Activated naive CD4-positive, alpha-beta T cell treated with anti-CD3 and anti-CD28 coated beads, Interleukin-2, amount 50 U/mL, for 72 hours (primary cell): Measurements from ENCODE around the gene CDC20. TPM values are rescaled to one million over a fixed set of nuclear protein-coding genes. Genes with fewer than 3 reads are reported as not detected.

Experiments used
- ATAC-seq, 2 donors: fragments of 150-1000 bp; cut with Tn5 transposase; 2 replicates each; pipeline ENCODE4 v1.10.0; 2021; ENCODE audit warnings: mild to moderate bottlenecking in 2 of 2, moderate library complexity in 2 of 2
- DNase-seq, 2 donors: peaks; one replicate each; pipeline ENCODE4 v3.0.0; 2021 to 2022; ENCODE audit warnings: low spot score in 2 of 2
- H3K27ac Mint-ChIP-seq, 2 donors: one replicate each; pipeline ENCODE4 v1.8.0; 2022; ENCODE audit warnings: mild to moderate bottlenecking in 2 of 2, mixed read lengths in 2 of 2
- H3K36me3 Mint-ChIP-seq, 2 donors: one replicate each; pipeline ENCODE4 v1.8.0; 2022; ENCODE audit warnings: mixed read lengths in 2 of 2
- H3K9me3 Mint-ChIP-seq, 2 donors: one replicate each; pipeline ENCODE4 v1.8.0; 2022; ENCODE audit warnings: mixed read lengths in 2 of 2
- total RNA-seq, 2 donors: library from RNA; stranded (reverse); gene quantifications; one replicate each; pipeline ENCODE4 v1.2.3, GENCODE V29; 2022

The CDC20 gene
- total RNA-seq, 2 donors from 2014 or later = 127 to 328 TPM

DNA sequence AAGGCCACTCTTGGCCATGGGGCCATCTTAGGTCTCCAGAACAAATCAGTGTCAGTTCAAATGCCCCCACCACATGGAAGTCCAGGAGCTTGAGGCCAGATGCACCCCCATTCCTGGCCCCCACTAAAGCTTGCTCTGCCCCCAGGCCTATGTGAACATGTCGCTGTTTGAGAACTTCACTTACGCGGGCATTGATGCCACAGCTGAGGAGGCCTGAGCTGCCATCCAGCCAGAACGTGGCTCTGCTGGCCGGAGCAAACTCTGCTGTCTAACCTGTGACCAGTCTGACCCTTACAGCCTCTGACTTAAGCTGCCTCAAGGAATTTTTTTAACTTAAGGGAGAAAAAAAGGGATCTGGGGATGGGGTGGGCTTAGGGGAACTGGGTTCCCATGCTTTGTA is 36.3 kb upstream of the CDC20 start:
- ATAC-seq (no peak), DNase-seq (no peak)
- Mint-ChIP-seq H3K36me3 (peaks cover 12 to 23% of the 10 kb centered on the region in 2 donors), H3K9me3 (peaks cover 10 to 19% of the 10 kb centered on the region in 2 donors), H3K27ac (no peak overlapping the region)

DNA sequence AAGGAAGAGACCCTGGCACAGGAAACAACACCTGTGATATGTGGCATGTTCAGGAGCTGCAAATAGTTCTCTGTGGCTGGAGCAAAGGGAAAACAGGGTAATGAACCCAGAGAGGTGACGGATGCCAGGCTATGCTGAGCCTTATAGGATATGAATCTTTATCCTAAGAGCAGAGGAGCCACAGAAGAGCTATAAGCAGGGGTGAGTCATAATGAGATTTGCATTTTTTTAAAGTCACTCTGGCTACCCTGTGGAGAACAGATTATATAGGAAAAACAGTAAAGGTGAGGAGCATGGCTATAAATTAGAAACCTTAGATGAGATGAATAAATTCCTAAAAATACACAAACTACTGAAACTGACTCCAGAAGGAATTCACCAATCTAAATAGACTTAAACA is 34.0 kb upstream of the CDC20 start:
- Mint-ChIP-seq H3K36me3 (peaks cover 12 to 23% of the 10 kb centered on the region in 2 donors), H3K9me3 (peaks cover 18 to 19% of the 10 kb centered on the region in 2 donors), H3K27ac (no peak overlapping the region)
- ATAC-seq (no peak), DNase-seq (no peak)

DNA sequence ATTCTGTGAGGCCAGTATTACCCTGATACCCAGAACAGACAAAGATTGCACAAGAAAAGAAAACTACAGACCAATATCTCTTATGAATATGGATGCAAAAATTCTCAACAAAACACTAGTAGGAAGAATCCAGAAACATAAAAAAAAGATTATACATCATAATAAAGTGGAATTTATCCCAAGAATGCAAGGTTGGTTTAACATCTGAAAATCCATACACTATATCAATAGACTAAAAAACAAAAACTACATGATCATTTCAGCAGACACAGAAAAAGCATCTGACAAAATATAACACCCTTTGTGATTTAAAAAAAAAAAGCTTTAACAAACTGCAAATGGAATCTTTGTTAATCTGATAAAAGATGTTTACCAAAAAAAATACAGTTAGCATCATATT is 33.4 kb upstream of the CDC20 start:
- H3K27ac Mint-ChIP-seq = no peak overlapping the region
- ATAC-seq (no peak), DNase-seq (no peak)
- H3K9me3 Mint-ChIP-seq = peaks cover 18 to 19% of the 10 kb centered on the region in 2 donors
- peaks cover 12 to 23% of the 10 kb centered on the region in 2 donors for H3K36me3 Mint-ChIP-seq

DNA sequence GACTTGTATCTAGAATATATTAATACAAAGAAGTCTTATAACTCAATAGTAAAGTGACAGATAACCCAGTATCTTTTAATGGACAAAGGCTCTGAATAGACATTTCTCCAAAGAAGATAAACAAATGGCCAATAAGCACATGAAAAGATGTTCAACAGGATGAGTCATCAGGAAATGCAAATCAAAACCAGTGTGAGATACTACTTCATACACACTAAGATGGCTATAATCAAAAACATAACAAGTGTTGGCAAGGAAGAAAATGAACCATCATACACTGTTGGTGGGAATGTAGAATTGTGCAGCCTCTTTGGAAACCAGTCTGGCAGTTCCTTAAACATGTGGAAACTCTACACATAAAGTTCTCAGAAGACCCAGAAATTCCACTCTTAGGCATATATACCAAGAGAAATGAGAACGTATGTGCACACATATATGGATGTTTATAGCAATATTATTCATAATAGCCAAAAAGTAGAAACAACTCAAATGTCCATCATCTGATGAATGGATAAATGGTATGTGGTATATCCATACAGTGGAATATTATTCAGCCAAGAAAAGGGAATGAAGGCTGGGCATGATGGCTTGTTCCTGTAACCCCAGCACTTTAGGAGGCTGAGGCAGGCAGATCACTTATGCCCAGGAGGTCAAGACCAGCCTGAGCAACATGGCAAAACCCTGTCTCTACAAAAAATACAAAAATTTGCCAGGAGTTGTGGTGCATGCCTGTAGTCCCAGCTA is 31.1 kb upstream of the CDC20 start:
- Mint-ChIP-seq H3K36me3 (peaks cover 12 to 23% of the 10 kb centered on the region in 2 donors), H3K27ac (no peak overlapping the region), H3K9me3 (peaks cover 18 to 19% of the 10 kb centered on the region in 2 donors)
- ATAC-seq = no peak
- DNase-seq = no peak

DNA sequence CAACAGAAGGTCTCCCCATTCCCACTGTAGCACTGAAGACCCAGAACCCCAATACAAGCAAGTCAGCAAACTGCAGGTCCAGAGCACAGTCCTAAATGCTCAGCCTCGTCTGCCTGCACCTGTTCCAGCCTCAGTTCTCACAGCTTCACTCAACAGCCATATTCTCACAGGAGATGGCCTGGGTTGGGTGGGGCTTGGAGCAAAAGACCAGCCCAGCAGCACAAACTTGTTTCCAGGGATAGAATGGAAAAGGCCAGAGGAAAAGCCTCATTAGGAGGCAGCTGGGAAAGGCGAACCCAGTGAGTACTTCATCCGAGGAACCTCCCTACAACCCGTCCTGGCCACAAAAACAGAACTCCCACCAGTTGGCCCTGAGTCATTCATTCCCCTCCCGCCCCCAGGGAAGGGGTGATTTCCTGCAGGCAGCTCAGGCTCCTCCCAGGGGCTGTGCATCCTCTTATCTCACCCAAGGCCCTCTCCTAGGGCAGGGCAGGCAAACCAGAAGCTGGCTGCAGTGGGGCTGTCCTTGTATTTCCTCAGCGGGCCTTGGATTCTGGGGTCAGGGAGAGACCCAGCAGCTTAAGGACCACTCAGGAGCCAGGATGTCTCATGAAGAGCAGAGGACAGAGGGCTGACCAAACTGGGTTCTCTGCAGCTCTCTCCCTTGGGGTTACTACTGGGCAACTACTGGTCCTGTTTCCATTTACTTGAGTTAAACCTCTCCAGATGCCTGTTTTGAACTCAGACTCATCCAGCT is 28.6 kb upstream of the CDC20 start:
- DNase-seq (peak in 1 of 2 donors; percentile 66), ATAC-seq (peak; percentile 95)
- H3K9me3 Mint-ChIP-seq = peaks cover 7% of the 10 kb centered on the region in 2 donors
- H3K27ac Mint-ChIP-seq = peak overlapping the region; percentile 45 to 51
- peaks cover 0 to 13% of the 10 kb centered on the region in 2 donors for H3K36me3 Mint-ChIP-seq

DNA sequence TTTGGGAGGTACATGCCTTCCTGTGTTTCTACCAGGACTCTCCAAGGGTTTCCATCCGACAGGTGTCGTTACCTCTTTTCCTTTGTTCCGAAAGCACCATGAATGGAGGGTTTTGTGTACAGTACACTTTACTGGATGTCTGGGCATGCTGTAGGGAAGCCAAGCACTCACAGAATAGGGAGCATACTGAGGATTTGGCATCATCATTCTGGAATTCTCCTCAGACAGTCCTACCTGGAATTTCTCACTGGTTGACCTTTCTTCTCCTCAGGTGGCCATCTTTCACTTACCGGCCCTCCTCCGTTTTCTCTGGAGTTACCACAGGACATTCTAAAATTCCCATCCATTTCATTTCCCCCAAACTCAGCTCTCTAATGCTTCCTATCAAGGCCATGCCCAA is 27.1 kb upstream of the CDC20 start:
- ATAC-seq (no peak), DNase-seq (no peak)
- H3K36me3 Mint-ChIP-seq = peaks cover 0 to 5% of the 10 kb centered on the region in 2 donors
- no peak overlapping the region for H3K27ac Mint-ChIP-seq
- peaks cover 0 to 7% of the 10 kb centered on the region in 2 donors for H3K9me3 Mint-ChIP-seq

DNA sequence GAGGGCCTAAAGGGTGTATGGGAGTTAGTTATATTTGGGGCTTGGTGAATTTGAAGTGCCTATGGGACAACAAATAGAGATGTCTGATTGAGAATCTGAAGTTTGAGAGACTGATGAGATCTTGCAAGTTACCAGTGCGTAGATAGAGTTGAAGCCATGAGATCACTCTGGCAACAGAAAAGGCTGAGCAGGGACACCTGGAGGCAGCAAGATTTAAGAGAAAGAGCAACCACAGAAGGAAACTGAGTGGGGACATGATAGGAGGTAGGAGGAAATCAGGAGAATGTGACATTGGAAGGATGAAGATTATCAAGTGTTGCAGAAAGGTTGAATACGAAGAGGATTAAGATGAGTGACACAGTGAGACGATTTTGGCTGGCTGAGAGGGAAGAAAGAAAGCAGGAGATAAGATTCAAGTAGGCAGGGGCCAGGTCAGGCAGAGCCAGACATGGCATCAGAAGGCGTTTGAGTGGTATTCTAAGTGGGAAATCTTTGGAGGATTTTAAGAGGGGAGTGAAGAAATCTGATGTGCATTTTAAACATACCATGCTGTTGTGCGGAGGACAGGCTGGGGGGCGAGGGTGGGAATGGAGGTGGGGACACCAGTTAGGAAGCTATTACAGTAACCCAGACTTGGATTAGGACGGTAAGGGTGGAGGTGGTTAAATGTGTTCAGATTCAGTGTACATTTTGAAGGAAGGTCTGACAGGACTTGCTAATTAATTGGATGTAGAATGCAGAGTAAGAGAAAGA is 24.2 kb upstream of the CDC20 start:
- Mint-ChIP-seq H3K9me3 (no peaks in the 10 kb centered on the region), H3K36me3 (no peaks in the 10 kb centered on the region), H3K27ac (peak overlapping the region in 1 of 2 donors; percentile 1)
- DNase-seq = no peak
- no peak for ATAC-seq

DNA sequence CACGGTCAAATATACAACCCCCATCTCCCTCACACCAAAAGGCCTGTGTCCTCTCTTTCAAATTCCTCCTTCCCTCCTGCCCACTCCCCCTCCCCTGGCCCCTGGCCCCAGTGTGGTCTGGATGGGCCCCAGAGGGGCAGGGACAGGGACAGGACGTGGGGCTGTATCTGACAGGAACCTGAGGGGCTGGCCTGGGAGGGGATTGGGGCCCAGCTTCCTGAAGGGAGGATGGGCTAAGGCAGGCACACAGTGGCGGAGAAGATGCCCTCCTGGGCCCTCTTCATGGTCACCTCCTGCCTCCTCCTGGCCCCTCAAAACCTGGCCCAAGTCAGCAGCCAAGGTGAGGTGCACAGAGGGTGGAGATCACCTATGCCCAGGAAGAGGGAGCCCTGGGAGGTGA is 21.2 kb upstream of the CDC20 start, which contains the start of gene MPL:
Gene MPL (plus strand): TSS at position 231 of the 400 bp plus-strand sequence. CDS start 31 bp downstream, at position 262.
- Mint-ChIP-seq H3K36me3 (no peaks in the 10 kb centered on the region), H3K9me3 (no peaks in the 10 kb centered on the region), H3K27ac (no peak within 1 kb of the TSS)
- ATAC-seq (no peak), DNase-seq (peak in 1 of 2 donors; percentile 45)

DNA sequence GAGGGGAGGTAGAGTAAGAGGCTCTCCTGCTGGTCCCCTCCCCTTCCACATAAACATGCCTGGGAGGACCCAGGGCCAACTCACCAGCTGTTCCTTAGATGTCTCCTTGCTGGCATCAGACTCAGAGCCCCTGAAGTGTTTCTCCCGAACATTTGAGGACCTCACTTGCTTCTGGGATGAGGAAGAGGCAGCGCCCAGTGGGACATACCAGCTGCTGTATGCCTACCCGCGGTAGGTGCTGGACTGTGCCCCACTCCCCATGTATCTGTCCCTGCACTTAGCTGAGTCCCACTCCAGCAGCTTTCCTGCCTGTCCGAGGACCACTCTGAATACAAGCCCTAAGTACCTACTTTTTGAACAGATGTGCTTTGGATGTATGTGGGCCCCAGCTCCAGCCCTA is 20.8 kb upstream of the CDC20 start:
- Mint-ChIP-seq H3K36me3 (no peaks in the 10 kb centered on the region), H3K27ac (no peak overlapping the region), H3K9me3 (no peaks in the 10 kb centered on the region)
- ATAC-seq (no peak), DNase-seq (peak in 1 of 2 donors; percentile 14)

DNA sequence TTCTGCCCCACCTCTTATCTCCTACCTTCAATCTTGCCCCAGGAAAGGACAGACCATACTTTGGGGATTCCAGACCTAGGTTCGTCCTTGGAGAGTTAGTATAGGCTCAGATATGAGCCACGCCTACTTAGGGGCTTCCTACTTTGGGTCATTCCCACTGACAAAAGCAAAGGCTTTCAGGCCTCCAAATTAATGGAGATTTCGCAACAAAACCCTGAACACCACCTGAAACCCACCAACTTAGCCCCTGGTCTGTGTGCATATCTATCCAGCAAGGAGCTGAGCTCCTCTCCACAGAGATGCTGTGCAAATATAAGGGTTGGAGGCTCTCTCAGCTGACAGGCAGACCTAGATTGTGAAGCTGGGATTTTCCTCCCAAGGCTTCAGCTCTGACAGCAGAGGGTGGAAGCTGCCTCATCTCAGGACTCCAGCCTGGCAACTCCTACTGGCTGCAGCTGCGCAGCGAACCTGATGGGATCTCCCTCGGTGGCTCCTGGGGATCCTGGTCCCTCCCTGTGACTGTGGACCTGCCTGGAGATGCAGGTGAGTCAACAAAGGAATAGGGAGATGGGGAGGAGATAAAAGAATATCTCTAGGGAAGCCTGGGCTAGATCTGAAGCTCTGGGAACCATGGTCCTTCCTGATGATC is 19.1 kb upstream of the CDC20 start:
- Mint-ChIP-seq H3K9me3 (no peaks in the 10 kb centered on the region), H3K36me3 (no peaks in the 10 kb centered on the region), H3K27ac (no peak overlapping the region)
- ATAC-seq (no peak), DNase-seq (peak in 1 of 2 donors; percentile 26)

DNA sequence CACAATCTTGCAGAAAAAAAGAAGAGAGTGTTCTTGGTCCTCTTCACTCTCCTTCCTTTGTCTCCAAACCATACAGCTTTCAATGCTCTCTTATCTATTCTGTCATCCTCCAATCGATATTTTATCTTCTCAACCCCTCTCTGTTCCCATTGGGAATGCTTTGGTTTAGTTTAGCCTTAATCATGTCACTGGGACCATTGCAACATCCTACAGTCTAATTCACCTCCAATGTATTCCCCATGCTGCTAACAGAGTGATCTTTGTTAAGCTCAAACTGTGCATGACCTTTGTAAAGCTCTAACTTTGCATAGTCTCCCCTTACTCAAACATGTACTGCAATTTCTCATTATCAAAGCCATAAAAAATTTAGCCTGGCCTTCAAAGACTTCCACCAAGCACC is 18.2 kb upstream of the CDC20 start:
- H3K27ac Mint-ChIP-seq = no peak overlapping the region
- no peaks in the 10 kb centered on the region for H3K36me3 Mint-ChIP-seq
- ATAC-seq (no peak), DNase-seq (no peak)
- no peaks in the 10 kb centered on the region for H3K9me3 Mint-ChIP-seq

DNA sequence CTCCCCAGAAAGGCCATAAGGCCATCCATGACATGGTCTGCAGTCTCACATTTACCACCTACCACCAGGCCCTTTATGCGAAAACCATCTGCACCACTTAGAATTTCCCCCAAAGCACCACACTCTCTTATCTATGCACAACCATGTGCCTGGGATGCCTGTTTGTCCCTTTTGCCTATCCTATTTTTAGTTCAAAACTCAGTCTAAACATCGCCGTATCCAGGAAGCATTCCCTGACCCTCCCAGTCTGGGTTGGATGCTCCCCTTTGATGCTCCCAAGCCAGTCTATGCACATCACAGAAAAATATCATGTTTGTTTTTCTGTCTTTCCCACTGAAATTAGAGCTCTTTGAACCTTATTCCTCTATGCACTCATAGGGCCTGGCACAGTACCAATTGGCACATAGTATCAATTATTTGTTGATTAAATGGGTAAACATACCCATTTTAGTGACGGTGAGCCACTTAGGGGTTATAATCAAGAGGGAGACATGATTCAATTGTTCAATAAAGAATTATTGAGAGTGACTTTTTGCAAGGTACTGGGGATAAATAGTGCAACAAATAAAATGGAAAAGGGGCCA is 14.4 kb upstream of the CDC20 start:
- Mint-ChIP-seq H3K27ac (no peak overlapping the region), H3K36me3 (no peaks in the 10 kb centered on the region), H3K9me3 (no peaks in the 10 kb centered on the region)
- ATAC-seq (no peak), DNase-seq (no peak)

DNA sequence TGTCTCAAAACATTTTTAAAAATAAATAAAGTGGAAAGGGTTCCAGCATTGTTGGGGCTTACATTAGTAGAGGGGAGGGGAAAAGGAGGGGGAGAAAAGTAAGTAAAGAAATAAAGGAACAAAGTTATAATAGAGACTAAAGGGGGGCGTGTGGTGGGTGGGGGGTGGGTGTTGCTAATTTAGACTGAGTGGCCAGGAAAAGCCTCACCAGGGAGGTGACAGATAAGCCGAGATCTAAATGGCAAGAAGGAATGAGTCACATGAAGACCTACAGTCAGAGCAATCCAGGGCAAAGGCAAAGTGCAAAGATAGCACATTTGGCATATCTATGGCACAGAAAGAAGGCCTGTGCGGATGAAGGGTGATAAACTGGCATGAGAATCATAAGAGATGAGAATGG is 13.7 kb upstream of the CDC20 start:
- Mint-ChIP-seq H3K36me3 (no peaks in the 10 kb centered on the region), H3K9me3 (no peaks in the 10 kb centered on the region), H3K27ac (no peak overlapping the region)
- ATAC-seq (no peak), DNase-seq (peak in 1 of 2 donors; percentile 7)

DNA sequence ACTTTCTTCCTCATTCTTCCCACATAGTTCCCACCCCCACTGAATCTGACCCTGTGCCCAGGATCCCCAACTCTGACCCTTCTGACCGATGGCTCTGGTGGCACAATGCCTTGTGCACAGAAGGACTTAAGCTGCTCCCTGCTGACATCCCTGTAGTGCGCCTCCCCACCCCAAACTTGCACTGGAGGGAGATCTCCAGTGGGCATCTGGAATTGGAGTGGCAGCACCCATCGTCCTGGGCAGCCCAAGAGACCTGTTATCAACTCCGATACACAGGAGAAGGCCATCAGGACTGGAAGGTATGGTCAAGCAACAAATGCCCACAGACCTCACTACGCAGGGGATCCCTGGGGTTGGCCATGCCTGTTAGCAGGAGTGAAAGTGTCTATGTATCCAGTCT is 12.1 kb upstream of the CDC20 start:
- H3K9me3 Mint-ChIP-seq = no peaks in the 10 kb centered on the region
- peak overlapping the region in 1 of 2 donors; percentile 22 for H3K27ac Mint-ChIP-seq
- ATAC-seq = no peak
- H3K36me3 Mint-ChIP-seq = no peaks in the 10 kb centered on the region
- DNase-seq = peak in 1 of 2 donors; percentile 50

DNA sequence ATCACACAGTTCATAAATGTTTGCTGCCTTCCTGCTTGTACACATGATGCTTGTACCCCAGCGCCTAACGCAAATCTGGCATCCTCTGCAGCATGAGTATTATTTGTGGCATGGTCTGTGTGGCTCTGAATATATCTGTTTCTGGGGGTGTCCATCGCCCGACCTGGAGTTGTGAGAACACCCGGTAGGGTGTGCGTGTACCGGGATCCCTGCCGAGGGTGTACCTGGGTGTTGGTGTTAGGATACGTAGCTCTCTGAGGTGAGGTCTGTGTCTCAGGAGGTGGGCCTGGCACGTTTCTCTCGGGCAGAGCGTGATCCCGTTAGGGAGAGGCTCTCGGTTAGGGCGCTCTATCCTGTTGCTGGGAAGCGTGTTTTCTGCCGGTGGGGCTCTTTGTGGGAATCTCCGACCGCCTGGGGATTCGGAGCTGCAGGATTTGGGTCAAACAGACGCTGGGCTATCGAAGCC is 10.4 kb upstream of the CDC20 start:
- no peak for ATAC-seq
- DNase-seq = no peak
- H3K27ac Mint-ChIP-seq = no peak overlapping the region
- H3K36me3 Mint-ChIP-seq = no peaks in the 10 kb centered on the region
- no peaks in the 10 kb centered on the region for H3K9me3 Mint-ChIP-seq
